MM.1S (cell line): ENCODE data around the gene TAF11.
"Not testable (repeated sequence)": the region's sequence is repeated elsewhere in the genome, so short reads cannot be mapped to it uniquely, and the experiment has no call there.

Source experiments
- EZH2 ChIP-seq: fragments of 300-600 bp; sonication (generic); optimal IDR thresholded peaks from 2 replicates; pipeline ENCODE3; 2017; ENCODE audit warnings: low read depth, mild to moderate bottlenecking, antibody characterized with exemption, low read length, mixed read lengths
- EZH2phosphoT487 ChIP-seq: fragments of 300-600 bp; sonication (generic); IDR thresholded peaks from 2 replicates; pipeline ENCODE4 v1.6.1; 2018; ENCODE audit warnings: antibody characterized with exemption, low read length
- TF ChIP-seq, protein P1 (sequence below): fragments of 300-600 bp; sonication (generic); IDR thresholded peaks from 2 replicates; pipeline ENCODE4 v1.5.1; 2016; ENCODE audit warnings: antibody characterized with exemption, low read length, mixed read lengths

DNA sequence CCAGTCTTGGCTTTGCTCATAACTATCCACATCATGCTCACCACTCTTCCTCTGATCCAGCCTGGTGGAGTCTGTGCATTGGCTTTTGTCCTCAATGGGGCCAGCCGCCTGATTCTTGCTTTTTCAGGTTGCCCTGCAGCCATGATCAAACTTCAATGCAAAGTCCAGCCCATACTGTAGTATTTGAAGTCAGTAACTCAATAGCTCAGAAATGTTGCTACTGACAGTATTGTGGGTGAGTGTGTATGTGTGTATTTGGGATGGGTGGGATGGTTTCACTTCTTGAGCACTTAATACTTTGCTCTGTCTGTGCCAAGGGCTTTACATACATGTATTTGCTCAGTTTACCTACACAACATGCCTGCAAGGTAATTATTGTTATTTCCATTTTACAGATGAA is 11.9 kb upstream of the TAF11 start:
- TF ChIP-seq, protein P1, sequence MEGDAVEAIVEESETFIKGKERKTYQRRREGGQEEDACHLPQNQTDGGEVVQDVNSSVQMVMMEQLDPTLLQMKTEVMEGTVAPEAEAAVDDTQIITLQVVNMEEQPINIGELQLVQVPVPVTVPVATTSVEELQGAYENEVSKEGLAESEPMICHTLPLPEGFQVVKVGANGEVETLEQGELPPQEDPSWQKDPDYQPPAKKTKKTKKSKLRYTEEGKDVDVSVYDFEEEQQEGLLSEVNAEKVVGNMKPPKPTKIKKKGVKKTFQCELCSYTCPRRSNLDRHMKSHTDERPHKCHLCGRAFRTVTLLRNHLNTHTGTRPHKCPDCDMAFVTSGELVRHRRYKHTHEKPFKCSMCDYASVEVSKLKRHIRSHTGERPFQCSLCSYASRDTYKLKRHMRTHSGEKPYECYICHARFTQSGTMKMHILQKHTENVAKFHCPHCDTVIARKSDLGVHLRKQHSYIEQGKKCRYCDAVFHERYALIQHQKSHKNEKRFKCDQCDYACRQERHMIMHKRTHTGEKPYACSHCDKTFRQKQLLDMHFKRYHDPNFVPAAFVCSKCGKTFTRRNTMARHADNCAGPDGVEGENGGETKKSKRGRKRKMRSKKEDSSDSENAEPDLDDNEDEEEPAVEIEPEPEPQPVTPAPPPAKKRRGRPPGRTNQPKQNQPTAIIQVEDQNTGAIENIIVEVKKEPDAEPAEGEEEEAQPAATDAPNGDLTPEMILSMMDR = not testable (repeated sequence)
- not testable (repeated sequence) for TF ChIP-seq EZH2, EZH2phosphoT487
